ENCODE data around the gene ADGRL4.
"Not testable (repeated sequence)": the region's sequence is repeated elsewhere in the genome, so short reads cannot be mapped to it uniquely, and the experiment has no call there.

ADGRL4 gene

GRCh38 chr1:78916986-78917385 lies 89.5 kb downstream of the ADGRL4 start:
- DNase-seq: no peak

- no peak for DNase-seq
Measured at GRCh38 chr1:78913950-78914349, 92.6 kb downstream of the ADGRL4 start.

GRCh38 chr1:78911956-78912880 lies 94.3 kb downstream of the ADGRL4 start:
- no peak for DNase-seq

GRCh38 chr1:78902641-78903040 lies 103.9 kb downstream of the ADGRL4 start:
- DNase-seq: no peak

GRCh38 chr1:78894811-78895210 lies 111.7 kb downstream of the ADGRL4 start:
- no peak for DNase-seq

GRCh38 chr1:78892260-78892840 lies 114.2 kb downstream of the ADGRL4 start:
- no peak for DNase-seq

GRCh38 chr1:78887458-78887857 lies 119.1 kb downstream of the ADGRL4 start:
- DNase-seq: no peak

GRCh38 chr1:78884685-78885452 lies 121.7 kb downstream of the ADGRL4 start:
- no peak for DNase-seq

GRCh38 chr1:78880223-78880622 lies 126.3 kb downstream of the ADGRL4 start:
- no peak for DNase-seq

GRCh38 chr1:78875986-78876385 lies 130.5 kb downstream of the ADGRL4 start:
- DNase-seq: not testable (repeated sequence)

- not testable (repeated sequence) for DNase-seq
Measured at GRCh38 chr1:78872801-78873200, 133.7 kb downstream of the ADGRL4 start.

- no peak for DNase-seq
Measured at GRCh38 chr1:78871249-78871648, 135.3 kb downstream of the ADGRL4 start.

- no peak for DNase-seq
Measured at GRCh38 chr1:78869136-78869535, 137.4 kb downstream of the ADGRL4 start.

- DNase-seq: no peak
Measured at GRCh38 chr1:78864175-78864574, 142.4 kb downstream of the ADGRL4 start.

GRCh38 chr1:78856096-78856495 lies 150.4 kb downstream of the ADGRL4 start:
- DNase-seq: no peak

GRCh38 chr1:78855258-78855657 lies 151.3 kb downstream of the ADGRL4 start:
- DNase-seq: no peak

GRCh38 chr1:78854556-78854955 lies 152.0 kb downstream of the ADGRL4 start:
- no peak for DNase-seq

GRCh38 chr1:78843546-78843945 lies 163.0 kb downstream of the ADGRL4 start:
- no peak for DNase-seq

- no peak for DNase-seq
Measured at GRCh38 chr1:78843111-78843510, 163.4 kb downstream of the ADGRL4 start.

GRCh38 chr1:78840453-78841271 lies 165.9 kb downstream of the ADGRL4 start:
- DNase-seq: no peak
